IgD-negative memory B cell (primary cell): ENCODE results near the gene MACROD2. TPM values are rescaled to one million over a fixed set of nuclear protein-coding genes. Genes with fewer than 3 reads are reported as not detected.
"Not testable (repeated sequence)": the region's sequence is repeated elsewhere in the genome, so short reads cannot be mapped to it uniquely, and the experiment has no call there.

Experiments used
- H3K27ac Mint-ChIP-seq, 3 donors: one replicate each; pipeline ENCODE4 v1.8.0; 2020 to 2022; ENCODE audit warnings: mild to moderate bottlenecking in 3 of 3, mixed read lengths in 3 of 3, moderate library complexity in 1 of 3
- H3K27me3 Mint-ChIP-seq: one replicate; pipeline ENCODE4 v1.8.0; 2021; ENCODE audit warnings: mixed read lengths
- H3K36me3 Mint-ChIP-seq: one replicate; pipeline ENCODE4 v1.8.0; 2020; ENCODE audit warnings: mild to moderate bottlenecking, mixed read lengths
- H3K4me1 Mint-ChIP-seq, 3 donors: one replicate each; pipeline ENCODE4 v1.8.0; 2020 to 2022; ENCODE audit warnings: mixed read lengths in 3 of 3, mild to moderate bottlenecking in 1 of 3
- H3K4me3 Mint-ChIP-seq, 4 donors: one replicate each; pipeline ENCODE4 v1.8.0; 2020 to 2022; ENCODE audit warnings: mild to moderate bottlenecking in 4 of 4, mixed read lengths in 4 of 4, moderate library complexity in 3 of 4
- H3K9me3 Mint-ChIP-seq, 3 donors: one replicate each; pipeline ENCODE4 v1.8.0; 2020 to 2021; ENCODE audit warnings: mixed read lengths in 3 of 3, mild to moderate bottlenecking in 1 of 3
- polyA plus RNA-seq: library from polyadenylated mRNA; unstranded; fragments of 300-500 nt; fragmentation: Illumina TruSeq; gene quantifications from one replicate; pipeline ENCODE4 v1.2.3, GENCODE V29; 2021

Gene MACROD2
- polyA plus RNA-seq, 1 donor from 2014 or later, result 1.3 TPM

GRCh38 chr20:15942130-15942529 is 1946.8 kb downstream of the MACROD2 start:
- Mint-ChIP-seq H3K27me3 (no peaks in the 10 kb centered on the region), H3K36me3 (peaks cover 6% of the 10 kb centered on the region), H3K9me3 (peaks cover 1 to 7% (median 6%) of the 10 kb centered on the region in 3 donors), H3K27ac (no peak overlapping the region), H3K4me3 (no peak overlapping the region), H3K4me1 (peaks cover 3 to 6% (median 4%) of the 10 kb centered on the region in 3 donors)

- Mint-ChIP-seq H3K4me3 (no peak overlapping the region), H3K27ac (no peak overlapping the region), H3K27me3 (no peaks in the 10 kb centered on the region), H3K36me3 (peaks cover 2% of the 10 kb centered on the region), H3K4me1 (no peaks in the 10 kb centered on the region), H3K9me3 (peaks cover 0 to 2% (median 1%) of the 10 kb centered on the region in 3 donors)
Observed at GRCh38 chr20:15945289-15945688, 1950.0 kb downstream of the MACROD2 start.

- no peak overlapping the region for H3K27ac Mint-ChIP-seq
- peaks cover 0 to 1% (median 0%) of the 10 kb centered on the region in 3 donors for H3K9me3 Mint-ChIP-seq
- no peak overlapping the region for H3K4me3 Mint-ChIP-seq
- peaks cover 2% of the 10 kb centered on the region for H3K36me3 Mint-ChIP-seq
- no peaks in the 10 kb centered on the region for H3K27me3 Mint-ChIP-seq
- H3K4me1 Mint-ChIP-seq, result peaks cover 0 to 3% (median 0%) of the 10 kb centered on the region in 3 donors
Observed at GRCh38 chr20:15949391-15949790, 1954.1 kb downstream of the MACROD2 start.

- Mint-ChIP-seq H3K27me3 (no peaks in the 10 kb centered on the region), H3K4me3 (no peak overlapping the region), H3K27ac (no peak overlapping the region), H3K4me1 (peaks cover 0 to 5% (median 0%) of the 10 kb centered on the region in 3 donors), H3K9me3 (peaks cover 0 to 1% (median 0%) of the 10 kb centered on the region in 3 donors), H3K36me3 (no peaks in the 10 kb centered on the region)
Observed at GRCh38 chr20:15951658-15952057, 1956.3 kb downstream of the MACROD2 start.

GRCh38 chr20:15958142-15958541 is 1962.8 kb downstream of the MACROD2 start:
- Mint-ChIP-seq H3K27ac (no peak overlapping the region), H3K4me1 (peaks cover 0 to 5% (median 0%) of the 10 kb centered on the region in 3 donors), H3K9me3 (no peaks in the 10 kb centered on the region), H3K36me3 (no peaks in the 10 kb centered on the region), H3K4me3 (no peak overlapping the region), H3K27me3 (no peaks in the 10 kb centered on the region)

GRCh38 chr20:15965165-15965564 is 1969.8 kb downstream of the MACROD2 start:
- no peaks in the 10 kb centered on the region for H3K9me3 Mint-ChIP-seq
- H3K4me3 Mint-ChIP-seq, result no peak overlapping the region
- no peaks in the 10 kb centered on the region for H3K27me3 Mint-ChIP-seq

GRCh38 chr20:15967334-15967733 is 1972.0 kb downstream of the MACROD2 start:
- peaks cover 4 to 10% (median 6%) of the 10 kb centered on the region in 3 donors for H3K9me3 Mint-ChIP-seq
- H3K36me3 Mint-ChIP-seq, result peaks cover 5% of the 10 kb centered on the region
- peak overlapping the region in 1 of 3 donors; percentile 62 for H3K27ac Mint-ChIP-seq
- no peak overlapping the region for H3K4me3 Mint-ChIP-seq
- H3K4me1 Mint-ChIP-seq, result peaks cover 0 to 2% (median 0%) of the 10 kb centered on the region in 3 donors
- no peaks in the 10 kb centered on the region for H3K27me3 Mint-ChIP-seq

More at GRCh38 chr20:15965165-15965564, 1969.8 kb downstream of the MACROD2 start:
- H3K36me3 Mint-ChIP-seq, result no peaks in the 10 kb centered on the region
- peaks cover 0 to 2% (median 0%) of the 10 kb centered on the region in 3 donors for H3K4me1 Mint-ChIP-seq
- H3K27ac Mint-ChIP-seq, result no peak overlapping the region

- Mint-ChIP-seq H3K27me3 (no peaks in the 10 kb centered on the region), H3K27ac (peak overlapping the region in 1 of 3 donors; percentile 34), H3K9me3 (peaks cover 6 to 13% (median 12%) of the 10 kb centered on the region in 3 donors), H3K4me3 (no peak overlapping the region), H3K4me1 (peaks cover 0 to 19% (median 10%) of the 10 kb centered on the region in 3 donors), H3K36me3 (peaks cover 18% of the 10 kb centered on the region)
Observed at GRCh38 chr20:15976047-15976736, 1980.9 kb downstream of the MACROD2 start.

- H3K36me3 Mint-ChIP-seq, result peaks cover 16% of the 10 kb centered on the region
- H3K4me1 Mint-ChIP-seq, result peaks cover 1 to 19% (median 10%) of the 10 kb centered on the region in 3 donors
- no peaks in the 10 kb centered on the region for H3K27me3 Mint-ChIP-seq
- H3K9me3 Mint-ChIP-seq, result peaks cover 3 to 9% (median 6%) of the 10 kb centered on the region in 3 donors
- H3K27ac Mint-ChIP-seq, result no peak overlapping the region
- no peak overlapping the region for H3K4me3 Mint-ChIP-seq
Observed at GRCh38 chr20:15977026-15977425, 1981.7 kb downstream of the MACROD2 start.

- Mint-ChIP-seq H3K9me3 (peaks cover 2 to 5% (median 3%) of the 10 kb centered on the region in 3 donors), H3K27ac (no peak overlapping the region), H3K4me3 (peak overlapping the region in 1 of 4 donors; percentile 14), H3K36me3 (peaks cover 16% of the 10 kb centered on the region), H3K27me3 (no peaks in the 10 kb centered on the region), H3K4me1 (peaks cover 2 to 19% (median 10%) of the 10 kb centered on the region in 3 donors)
Observed at GRCh38 chr20:15977758-15978157, 1982.4 kb downstream of the MACROD2 start.

GRCh38 chr20:15985494-15986368 is 1990.4 kb downstream of the MACROD2 start:
- H3K4me3 Mint-ChIP-seq, result peak overlapping the region; percentile 79 to 90 (median 86)
- H3K4me1 Mint-ChIP-seq, result peaks cover 18 to 28% (median 21%) of the 10 kb centered on the region in 3 donors
- not testable (repeated sequence) for H3K36me3 Mint-ChIP-seq, H3K9me3 Mint-ChIP-seq, H3K27me3 Mint-ChIP-seq
- H3K27ac Mint-ChIP-seq, result peak overlapping the region; percentile 94 to 98 (median 95)

- Mint-ChIP-seq H3K27ac (peak overlapping the region; percentile 64 to 98 (median 94)), H3K27me3 (no peaks in the 10 kb centered on the region), H3K36me3 (peaks cover 3% of the 10 kb centered on the region), H3K4me3 (peak overlapping the region; percentile 79 to 90 (median 86)), H3K4me1 (peaks cover 18 to 28% (median 21%) of the 10 kb centered on the region in 3 donors), H3K9me3 (no peaks in the 10 kb centered on the region)
Observed at GRCh38 chr20:15986690-15987089, 1991.4 kb downstream of the MACROD2 start.

GRCh38 chr20:15991279-15991678 is 1996.0 kb downstream of the MACROD2 start:
- H3K36me3 Mint-ChIP-seq, result no peaks in the 10 kb centered on the region
- peaks cover 8 to 13% (median 9%) of the 10 kb centered on the region in 3 donors for H3K4me1 Mint-ChIP-seq
- H3K27ac Mint-ChIP-seq, result no peak overlapping the region
- peaks cover 0 to 6% (median 3%) of the 10 kb centered on the region in 3 donors for H3K9me3 Mint-ChIP-seq
- no peak overlapping the region for H3K4me3 Mint-ChIP-seq
- no peaks in the 10 kb centered on the region for H3K27me3 Mint-ChIP-seq

GRCh38 chr20:15992564-15992963 is 1997.2 kb downstream of the MACROD2 start:
- Mint-ChIP-seq H3K36me3 (no peaks in the 10 kb centered on the region), H3K27ac (no peak overlapping the region), H3K4me1 (peaks cover 0 to 6% (median 0%) of the 10 kb centered on the region in 3 donors), H3K27me3 (no peaks in the 10 kb centered on the region), H3K9me3 (peaks cover 2 to 9% (median 6%) of the 10 kb centered on the region in 3 donors), H3K4me3 (no peak overlapping the region)

- H3K27ac Mint-ChIP-seq, result no peak overlapping the region
- peaks cover 4 to 20% (median 15%) of the 10 kb centered on the region in 3 donors for H3K9me3 Mint-ChIP-seq
- H3K4me3 Mint-ChIP-seq, result no peak overlapping the region
- peaks cover 4% of the 10 kb centered on the region for H3K36me3 Mint-ChIP-seq
- H3K27me3 Mint-ChIP-seq, result no peaks in the 10 kb centered on the region
- H3K4me1 Mint-ChIP-seq, result no peaks in the 10 kb centered on the region
Observed at GRCh38 chr20:16000112-16000511, 2004.8 kb downstream of the MACROD2 start.
